Anterior cingulate cortex (tissue), 58 donors: ENCODE measurements around the gene CNOT8.
A peak's percentile ranks its signal among the peaks of the same experiment; 100 is the strongest.
"Not testable (repeated sequence)": the region's sequence is repeated elsewhere in the genome, so short reads cannot be mapped to it uniquely, and the experiment has no call there.

ENCODE experiments used
- DNase-seq, 58 donors: peaks; one replicate each; lab custom pipeline; 2025; lab: John Stamatoyannopoulos, UW

CNOT8 gene

DNA sequence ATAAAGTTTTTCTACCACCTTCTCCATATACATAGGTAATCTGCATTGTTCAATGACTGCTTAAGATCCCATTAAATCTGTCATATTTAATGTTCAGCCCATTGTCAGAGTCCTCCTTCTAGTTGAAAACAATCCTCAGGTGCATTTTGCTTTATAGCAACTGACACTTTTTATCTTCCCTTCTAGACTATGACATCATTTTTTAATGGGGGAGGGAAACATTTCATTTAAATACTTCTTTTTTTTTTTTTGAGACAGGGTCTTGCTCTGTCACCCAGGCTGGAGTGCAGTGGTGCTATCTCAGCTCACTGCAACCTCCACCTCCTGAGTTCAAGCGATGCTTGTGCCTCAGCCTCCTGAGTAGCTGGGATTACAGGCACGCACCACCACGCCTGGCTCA is 25.6 kb upstream of the CNOT8 start:
- DNase-seq, result not testable (repeated sequence)

DNA sequence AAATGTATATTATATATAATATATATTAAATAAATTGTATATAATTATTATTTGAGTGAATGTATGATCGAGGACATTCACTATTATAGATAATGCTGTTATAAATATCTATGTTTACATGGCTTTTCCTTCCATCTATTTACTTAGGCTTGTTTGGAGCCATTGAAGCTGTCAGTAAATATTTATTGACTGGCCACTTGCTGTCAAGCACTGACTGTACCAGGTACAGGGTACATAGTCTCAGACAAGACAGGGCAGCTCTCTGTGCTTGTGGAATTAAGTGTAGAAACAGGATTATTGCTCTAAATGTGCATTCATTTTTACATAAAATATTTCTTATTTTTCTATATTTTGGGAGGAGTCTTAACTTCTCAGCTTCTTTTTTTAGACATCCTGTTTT is 24.4 kb upstream of the CNOT8 start:
- DNase-seq, result no peak

DNA sequence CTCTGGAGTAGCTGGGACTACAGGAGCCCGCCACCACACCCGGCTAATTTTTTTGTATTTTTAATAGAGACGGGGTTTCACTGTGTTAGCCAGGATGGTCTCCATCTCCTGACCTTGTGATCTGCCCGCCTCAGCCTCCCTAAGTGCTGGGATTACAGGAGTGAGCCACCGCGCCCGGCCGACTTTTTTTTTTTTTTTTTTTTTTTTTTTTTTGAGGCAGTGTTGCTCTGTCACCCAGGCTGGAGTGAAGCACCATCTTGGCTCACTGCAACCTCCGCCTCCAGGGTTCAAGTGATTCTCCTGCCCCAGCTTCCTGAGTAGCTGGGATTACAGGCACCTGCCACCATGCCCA is 22.8 kb upstream of the CNOT8 start:
- DNase-seq, result not testable (repeated sequence)

- DNase-seq, result no peak
Observed at GRCh38 chr5:154836225-154836624, 22.2 kb upstream of the CNOT8 start.

DNA sequence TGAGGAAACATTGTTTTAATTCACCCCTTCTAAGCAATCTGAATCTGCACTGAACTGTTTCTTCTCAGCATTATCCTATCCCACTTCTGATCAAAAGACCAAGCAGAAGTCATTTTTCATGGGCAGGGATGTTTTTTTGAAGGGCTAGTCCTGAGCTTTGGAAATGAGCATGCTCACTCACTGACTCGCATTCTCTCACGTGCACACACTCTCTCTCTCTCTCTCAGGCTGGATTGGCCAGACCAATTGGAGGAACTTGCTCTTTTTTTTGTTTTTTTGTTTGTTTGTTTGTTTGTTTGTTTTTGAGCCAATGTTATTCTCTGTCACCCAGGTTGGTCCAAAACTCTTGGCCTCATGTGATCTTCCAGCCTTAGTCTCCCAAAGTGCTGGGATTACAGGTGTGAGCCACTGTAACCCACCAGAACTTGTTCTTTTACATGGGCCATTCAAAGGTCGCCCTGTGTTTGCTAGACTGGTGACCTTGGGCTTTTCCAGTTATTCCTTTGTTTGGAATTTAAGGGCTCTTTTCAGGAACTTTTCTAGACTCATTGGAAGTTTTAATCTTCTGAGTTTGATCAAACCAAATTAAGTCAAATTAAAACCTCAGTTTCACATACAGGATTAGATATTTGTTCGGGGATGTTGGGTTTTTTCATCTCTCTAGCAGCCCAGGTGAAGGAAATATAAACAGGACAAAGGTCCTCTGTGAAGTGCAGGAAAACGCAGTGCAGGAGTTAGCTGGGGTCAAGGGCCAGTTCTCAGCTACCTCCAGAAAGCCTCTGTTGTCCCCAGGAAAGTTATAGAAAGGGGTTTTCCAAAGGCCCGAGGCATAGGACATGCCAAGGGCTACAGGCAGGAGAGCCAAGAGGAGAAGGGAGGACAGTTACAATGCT is 21.2 kb upstream of the CNOT8 start:
- no peak for DNase-seq

- no peak for DNase-seq
Observed at GRCh38 chr5:154840435-154841272, 17.8 kb upstream of the CNOT8 start.

DNA sequence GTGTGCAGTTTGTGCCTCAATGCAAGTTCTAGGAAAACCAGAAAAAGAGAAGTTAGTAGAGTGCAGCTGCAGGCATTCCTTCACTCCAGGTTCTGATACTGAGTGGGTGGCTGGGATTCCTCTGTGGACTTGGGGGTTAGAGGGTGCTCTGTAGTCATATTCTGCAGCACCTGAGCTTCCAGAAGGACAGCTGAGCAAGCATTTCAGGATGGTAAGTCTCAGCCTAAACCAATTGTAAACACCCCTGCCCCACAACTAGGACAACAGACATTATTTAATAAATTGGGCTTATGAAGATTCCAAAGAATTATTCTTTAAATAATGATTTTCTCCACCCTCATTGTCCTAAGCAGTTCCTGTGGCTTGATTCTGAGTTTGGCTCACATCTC is 17.2 kb upstream of the CNOT8 start:
- DNase-seq, result no peak

DNA sequence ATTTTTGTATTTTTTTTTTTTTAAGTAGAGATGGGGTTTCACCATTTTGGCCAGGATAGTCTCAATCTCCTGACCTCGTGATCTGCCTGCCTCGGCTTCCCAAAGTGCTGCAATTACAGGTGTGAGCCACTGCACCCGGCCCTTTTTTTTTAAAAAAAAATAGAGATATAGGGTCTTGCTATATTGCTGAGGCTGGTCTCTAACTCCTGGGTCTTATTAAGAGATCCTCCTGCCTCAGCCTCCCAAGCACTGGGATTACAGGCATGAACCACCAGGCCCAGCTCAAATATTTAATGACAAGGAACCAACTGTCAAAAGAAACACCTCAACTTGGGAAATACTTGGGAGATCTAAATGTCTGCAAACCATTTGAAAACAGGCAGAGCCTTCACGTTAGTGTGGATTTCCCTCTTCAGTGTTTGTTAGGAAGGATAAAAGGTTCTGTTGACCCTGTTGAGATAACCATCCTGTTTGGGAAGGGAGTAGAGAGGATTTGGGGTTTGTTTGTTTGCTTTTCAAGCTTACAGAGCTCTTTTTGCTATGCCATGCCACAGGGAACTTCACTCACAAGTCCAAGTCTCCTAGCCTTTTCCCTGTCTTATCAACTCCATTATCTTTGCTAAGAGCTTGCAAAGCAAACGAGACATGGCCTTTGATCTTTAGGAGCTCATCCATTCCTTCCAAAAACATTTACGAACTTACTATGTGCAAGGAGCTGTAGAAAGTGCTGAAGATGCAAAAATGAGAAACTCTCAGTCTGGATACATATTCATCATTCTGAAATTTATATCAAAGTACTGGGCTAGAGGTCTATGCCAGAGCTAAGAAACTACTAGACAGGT is 15.5 kb upstream of the CNOT8 start:
- no peak for DNase-seq

DNA sequence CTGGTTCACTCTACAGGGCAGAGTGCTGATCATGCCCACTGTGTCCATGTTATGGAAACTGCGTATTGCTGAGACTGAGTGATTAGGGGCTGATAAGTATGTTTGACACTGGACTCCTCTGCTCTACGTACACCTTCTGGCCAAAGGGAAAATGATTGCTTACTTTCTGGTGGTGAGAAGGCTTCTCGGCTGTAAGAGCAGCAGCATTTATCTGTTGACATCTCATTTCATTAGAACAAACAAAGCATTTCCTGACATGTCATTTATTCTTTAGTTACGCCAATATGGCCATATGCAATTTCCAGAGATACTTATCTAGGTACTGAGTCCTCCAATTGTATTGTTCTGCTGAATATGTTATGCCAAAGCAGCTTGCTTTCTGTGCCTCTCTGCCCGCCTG is 13.6 kb upstream of the CNOT8 start:
- no peak for DNase-seq

DNA sequence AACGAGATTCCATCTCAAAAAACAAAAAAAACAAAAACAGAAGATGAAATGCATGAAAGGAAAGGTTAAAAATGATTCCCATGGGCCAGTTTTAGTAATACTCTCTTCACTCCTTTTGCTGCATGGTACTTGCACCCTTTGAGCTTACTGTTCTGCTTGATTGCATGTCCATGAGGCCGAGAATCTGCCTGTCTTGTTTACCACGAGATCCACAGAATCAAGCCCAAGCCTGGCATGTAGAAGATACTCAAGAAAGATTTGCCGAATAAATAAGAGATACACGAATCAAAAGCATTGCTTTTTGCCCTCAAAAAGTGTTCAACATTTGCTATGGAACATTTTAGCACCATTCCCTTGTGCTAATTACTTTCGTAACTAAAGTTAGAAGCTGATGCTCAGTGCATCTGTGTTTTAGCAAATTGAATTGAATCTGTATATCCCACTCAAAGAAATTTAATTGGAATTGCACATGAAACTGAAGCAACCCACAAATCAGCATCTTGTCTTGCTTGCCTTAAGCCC is 9.1 kb upstream of the CNOT8 start:
- DNase-seq, result peak in 6 of 58 donors; percentile 8 to 56 (median 20)

DNA sequence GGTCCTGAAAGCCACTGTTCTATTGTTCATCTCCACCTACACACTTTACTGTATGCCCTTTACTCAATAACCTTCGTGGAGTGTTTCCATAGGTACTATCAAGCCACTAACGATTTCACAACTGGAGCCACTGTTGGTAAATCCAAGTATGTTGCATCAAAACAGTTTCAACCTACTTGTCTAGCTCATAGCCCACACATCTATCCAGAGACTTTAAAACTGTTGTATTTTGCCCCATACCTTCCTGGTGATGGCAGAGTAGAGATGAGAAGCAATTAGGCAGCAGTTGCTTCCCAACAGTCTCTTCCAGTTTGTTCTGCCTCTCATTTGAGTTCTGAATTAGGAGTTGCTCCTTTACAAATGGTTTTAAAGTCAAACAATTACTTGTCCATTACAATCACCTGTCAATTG is 8.6 kb upstream of the CNOT8 start:
- peak in 1 of 58 donors; percentile 56 for DNase-seq

- peak in 57 of 58 donors; percentile 22 to 88 (median 69) for DNase-seq
Observed at GRCh38 chr5:154850255-154851062, 8.0 kb upstream of the CNOT8 start, which contains the start of gene FAXDC2. TSS of gene FAXDC2 (minus strand) at chr5:154850603. CDS start at chr5:154838178, 12,425 bp downstream.

DNA sequence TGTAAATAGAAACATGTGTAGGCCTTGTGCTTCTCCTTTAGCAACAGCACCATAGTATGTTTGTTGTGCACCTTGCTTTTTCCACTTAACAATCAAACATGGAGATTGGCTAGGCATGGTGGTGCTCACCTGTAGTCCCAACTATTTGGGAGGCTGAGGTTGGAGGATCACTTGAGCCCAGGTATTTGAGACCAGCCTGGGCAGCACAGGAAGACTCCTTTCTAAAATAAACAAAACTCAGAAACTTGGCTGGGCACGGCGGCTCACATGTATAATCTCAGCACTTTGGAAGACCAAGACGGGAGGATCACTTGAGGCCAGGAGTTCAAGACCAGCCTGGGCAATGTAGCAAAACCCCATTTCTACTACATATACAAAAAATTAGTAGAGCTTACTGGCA is 7.1 kb upstream of the CNOT8 start:
- no peak for DNase-seq

DNA sequence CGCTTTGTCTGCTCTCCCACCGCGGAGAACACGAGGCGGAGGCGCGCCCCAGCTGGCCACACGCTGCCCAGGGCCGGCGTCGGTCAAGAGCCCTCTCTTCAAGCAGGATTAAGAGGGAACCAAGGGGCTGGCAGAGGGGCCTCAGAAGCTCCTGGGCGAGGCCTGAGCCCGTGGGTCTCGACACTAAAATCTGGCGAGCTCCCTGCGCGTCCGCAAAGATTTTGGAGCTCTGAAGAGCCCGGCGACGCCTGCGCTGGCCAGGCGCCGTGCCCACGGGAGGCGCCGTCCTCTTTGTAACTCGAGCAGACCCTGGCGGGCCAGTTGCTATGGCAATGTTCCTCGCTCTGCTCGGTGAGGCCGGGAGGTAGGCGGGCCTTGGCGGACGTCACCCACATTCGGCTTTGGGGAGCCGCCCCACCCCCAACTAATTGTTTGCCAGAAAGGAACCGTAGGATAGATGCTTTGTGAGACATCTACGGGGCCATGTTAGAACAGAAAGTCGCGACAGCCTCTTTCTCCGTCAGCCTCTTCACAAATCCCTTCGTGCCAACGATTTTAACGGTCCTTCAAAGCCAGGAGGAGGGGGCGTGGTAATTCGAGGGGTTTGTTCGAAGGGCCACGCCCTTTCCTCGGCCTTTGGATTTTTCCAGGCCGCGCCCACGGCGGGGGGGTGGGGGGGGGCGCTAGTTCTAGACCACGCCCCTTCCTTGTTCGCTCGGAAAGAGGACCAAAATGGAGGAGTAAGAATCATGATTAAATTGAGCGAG is 714 bp upstream of the CNOT8 start:
- DNase-seq, result peak; percentile 84 to 100 (median 94)

GRCh38 chr5:154858972-154859871 is 795 bp downstream of the CNOT8 start:
- no peak for DNase-seq

- DNase-seq, result no peak
Observed at GRCh38 chr5:154860123-154860522, 1.7 kb downstream of the CNOT8 start.

DNA sequence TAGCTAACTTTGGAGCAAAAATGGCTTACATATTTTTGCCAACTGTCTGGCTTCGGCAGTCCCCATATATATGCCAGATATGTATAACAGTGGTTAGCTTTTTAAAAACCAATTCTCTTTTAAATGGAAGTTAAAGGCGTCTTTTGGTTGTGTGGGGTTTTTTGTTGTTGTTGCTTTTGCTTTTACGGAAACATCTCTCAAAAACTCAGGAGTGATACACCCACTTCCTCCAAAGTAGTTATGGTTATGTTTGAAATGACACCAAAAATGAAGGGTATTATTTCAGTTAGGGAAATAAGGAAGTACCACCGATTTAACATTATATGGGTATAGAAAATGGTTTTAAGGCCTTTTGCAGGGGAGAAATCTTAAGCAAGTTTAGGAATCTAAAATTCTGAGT is 2.3 kb downstream of the CNOT8 start:
- DNase-seq, result no peak

GRCh38 chr5:154861946-154862345 is 3.5 kb downstream of the CNOT8 start:
- no peak for DNase-seq
